ENCODE data around the gene ACTBL2. TPM values are rescaled to one million over a fixed set of nuclear protein-coding genes. Genes with fewer than 3 reads are reported as not detected.
A peak's percentile ranks its signal among the peaks of the same experiment; 100 is the strongest.

ACTBL2 gene
- total RNA-seq, 1 donor from 2014 or later = 0.10 TPM

DNA sequence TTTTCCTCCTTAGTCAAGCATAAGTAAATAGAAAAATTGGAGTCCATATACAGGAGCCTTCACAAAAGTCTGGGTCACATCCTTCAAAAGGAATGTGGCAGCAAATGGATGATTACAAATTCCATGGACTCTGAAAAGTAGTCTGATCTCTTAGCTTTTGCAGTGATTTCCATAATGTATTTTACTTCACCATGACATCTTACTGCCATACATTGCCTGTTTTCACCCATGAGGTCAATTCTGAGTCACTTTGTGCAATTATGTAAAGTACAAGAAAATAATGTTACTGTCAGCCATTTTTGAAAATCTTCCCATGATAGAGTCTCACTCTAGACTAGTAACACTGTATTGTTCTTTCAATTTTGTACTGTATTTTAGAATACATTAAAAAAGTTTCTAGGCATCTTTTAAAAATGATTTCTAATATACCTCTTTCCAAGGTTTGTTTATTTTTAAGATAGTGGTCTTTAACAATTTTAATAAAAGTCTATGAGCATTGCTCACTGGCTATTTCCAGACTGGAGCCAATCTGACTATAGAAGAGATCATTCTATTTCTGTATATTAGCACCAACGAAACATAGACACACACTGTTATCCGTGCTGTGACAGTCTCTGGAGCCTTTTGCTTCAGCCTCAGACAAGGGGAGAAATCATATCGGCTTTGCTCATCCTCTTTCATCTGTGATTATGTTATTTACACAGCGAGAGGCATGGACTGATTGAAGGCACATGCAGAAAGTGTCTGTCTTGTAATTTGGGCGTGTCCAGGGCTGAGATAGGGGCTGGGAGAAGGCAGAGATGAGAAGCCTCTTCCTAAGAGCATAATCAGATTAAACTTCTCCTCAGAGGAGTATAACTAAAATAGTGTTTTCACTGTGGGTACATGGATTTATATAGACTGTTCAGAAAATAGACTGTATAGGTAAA lies 22.9 kb upstream of the ACTBL2 start:
- Mint-ChIP-seq H3K36me3 (ENCODE audit: low read depth) (no peaks in the 10 kb centered on the region), H3K27ac (ENCODE audit: unreplicated experiment) (no peak overlapping the region), H3K9me3 (ENCODE audit: low read depth) (no peaks in the 10 kb centered on the region), H3K4me3 (ENCODE audit: unreplicated experiment) (no peak overlapping the region), H3K27me3 (ENCODE audit: low read depth) (no peaks in the 10 kb centered on the region), H3K4me1 (ENCODE audit: low read depth) (peaks cover 25% of the 10 kb centered on the region)
- no peak for DNase-seq (ENCODE audit: low spot score)
- TF ChIP-seq, protein P1, sequence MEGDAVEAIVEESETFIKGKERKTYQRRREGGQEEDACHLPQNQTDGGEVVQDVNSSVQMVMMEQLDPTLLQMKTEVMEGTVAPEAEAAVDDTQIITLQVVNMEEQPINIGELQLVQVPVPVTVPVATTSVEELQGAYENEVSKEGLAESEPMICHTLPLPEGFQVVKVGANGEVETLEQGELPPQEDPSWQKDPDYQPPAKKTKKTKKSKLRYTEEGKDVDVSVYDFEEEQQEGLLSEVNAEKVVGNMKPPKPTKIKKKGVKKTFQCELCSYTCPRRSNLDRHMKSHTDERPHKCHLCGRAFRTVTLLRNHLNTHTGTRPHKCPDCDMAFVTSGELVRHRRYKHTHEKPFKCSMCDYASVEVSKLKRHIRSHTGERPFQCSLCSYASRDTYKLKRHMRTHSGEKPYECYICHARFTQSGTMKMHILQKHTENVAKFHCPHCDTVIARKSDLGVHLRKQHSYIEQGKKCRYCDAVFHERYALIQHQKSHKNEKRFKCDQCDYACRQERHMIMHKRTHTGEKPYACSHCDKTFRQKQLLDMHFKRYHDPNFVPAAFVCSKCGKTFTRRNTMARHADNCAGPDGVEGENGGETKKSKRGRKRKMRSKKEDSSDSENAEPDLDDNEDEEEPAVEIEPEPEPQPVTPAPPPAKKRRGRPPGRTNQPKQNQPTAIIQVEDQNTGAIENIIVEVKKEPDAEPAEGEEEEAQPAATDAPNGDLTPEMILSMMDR (IDR thresholded peaks at IDR 0.05) = no peak

DNA sequence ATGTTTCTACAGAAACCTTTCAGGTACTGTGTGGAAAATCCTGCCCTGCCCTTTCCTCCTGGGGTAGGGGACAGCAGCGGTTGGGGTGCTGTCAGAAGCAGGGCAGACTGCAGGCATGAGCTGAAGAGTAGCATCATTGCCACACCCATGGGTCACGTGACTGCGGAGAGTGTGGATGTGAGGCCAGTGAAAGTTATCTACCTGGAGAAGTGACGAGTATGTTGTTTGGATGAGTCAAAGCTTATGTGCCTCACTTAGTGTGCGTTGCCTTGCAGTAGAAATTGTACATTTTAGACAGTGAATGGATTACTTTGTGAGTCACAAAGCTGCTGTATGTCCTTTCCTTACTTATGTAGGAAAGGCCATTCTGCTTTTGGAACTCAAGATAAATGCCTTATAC lies 21.7 kb upstream of the ACTBL2 start:
- H3K4me3 Mint-ChIP-seq (ENCODE audit: unreplicated experiment) = no peak overlapping the region
- H3K27me3 Mint-ChIP-seq (ENCODE audit: low read depth) = no peaks in the 10 kb centered on the region
- H3K36me3 Mint-ChIP-seq (ENCODE audit: low read depth) = no peaks in the 10 kb centered on the region
- TF ChIP-seq, protein P1 (IDR thresholded peaks at IDR 0.05) = no peak
- H3K9me3 Mint-ChIP-seq (ENCODE audit: low read depth) = no peaks in the 10 kb centered on the region
- H3K4me1 Mint-ChIP-seq (ENCODE audit: low read depth) = peaks cover 26% of the 10 kb centered on the region
- H3K27ac Mint-ChIP-seq (ENCODE audit: unreplicated experiment) = no peak overlapping the region
- no peak for DNase-seq (ENCODE audit: low spot score)

DNA sequence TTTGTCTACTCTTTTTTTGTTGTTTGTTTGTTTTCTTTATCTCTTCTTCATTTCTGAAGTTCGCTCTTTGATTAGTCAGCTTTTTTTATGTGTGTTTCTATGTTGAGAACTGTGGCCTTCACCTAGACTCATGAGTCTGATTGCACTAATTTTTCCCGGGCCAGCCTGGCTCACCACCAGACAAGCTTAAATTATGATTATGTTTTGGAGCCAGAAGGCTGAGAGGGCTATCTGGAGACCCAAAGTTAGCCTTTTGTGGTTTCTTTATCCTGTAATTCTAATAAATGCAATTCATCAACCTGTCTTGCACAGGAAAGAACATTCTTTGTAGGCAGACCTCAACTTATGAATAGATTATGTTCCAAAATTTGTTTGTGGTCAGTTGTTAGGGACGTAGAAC lies 20.8 kb upstream of the ACTBL2 start:
- Mint-ChIP-seq H3K36me3 (ENCODE audit: low read depth) (no peaks in the 10 kb centered on the region), H3K27ac (ENCODE audit: unreplicated experiment) (peak overlapping the region; percentile 10), H3K27me3 (ENCODE audit: low read depth) (no peaks in the 10 kb centered on the region), H3K4me3 (ENCODE audit: unreplicated experiment) (no peak overlapping the region), H3K9me3 (ENCODE audit: low read depth) (no peaks in the 10 kb centered on the region), H3K4me1 (ENCODE audit: low read depth) (peaks cover 29% of the 10 kb centered on the region)
- DNase-seq (ENCODE audit: low spot score) = no peak
- TF ChIP-seq, protein P1 (IDR thresholded peaks at IDR 0.05) = no peak

DNA sequence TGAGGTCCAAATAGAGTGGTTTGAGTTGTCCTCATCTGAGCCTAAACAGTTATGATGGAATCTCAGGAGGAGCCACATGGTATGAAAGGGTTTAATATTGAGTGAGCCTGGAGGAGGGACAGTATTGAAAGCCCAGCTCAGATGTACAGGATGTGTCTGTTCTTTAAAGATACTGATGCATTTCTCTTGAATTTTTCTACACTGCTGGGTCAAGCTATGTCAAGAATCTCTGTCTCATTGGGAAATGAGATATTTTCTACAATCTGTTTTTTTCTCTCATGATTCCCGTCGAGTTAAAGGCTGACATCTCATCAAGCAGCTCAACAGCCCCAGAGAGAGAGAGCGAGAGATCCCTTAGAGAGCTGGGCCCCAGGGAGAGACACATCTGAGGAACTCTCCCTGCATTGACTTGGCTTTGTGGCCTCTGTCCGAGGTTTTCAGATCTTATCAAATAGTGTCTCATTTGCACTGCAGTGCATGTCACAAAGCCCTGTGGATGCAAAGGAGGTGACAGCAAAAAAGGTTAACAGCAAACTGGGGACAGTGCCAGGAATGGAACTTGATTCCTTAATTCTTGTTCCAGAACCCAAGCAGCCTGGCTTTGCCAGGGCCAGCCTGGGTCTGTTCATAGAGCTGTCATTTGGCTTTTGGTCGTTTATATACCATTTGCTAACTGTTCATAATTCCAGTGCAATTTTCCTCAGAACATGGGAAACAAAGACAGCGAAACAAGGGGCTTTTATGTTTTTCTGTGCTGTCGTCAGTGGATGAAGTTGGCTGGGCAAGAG lies 19.0 kb upstream of the ACTBL2 start:
- Mint-ChIP-seq H3K4me3 (ENCODE audit: unreplicated experiment) (no peak overlapping the region), H3K36me3 (ENCODE audit: low read depth) (no peaks in the 10 kb centered on the region), H3K27me3 (ENCODE audit: low read depth) (no peaks in the 10 kb centered on the region), H3K9me3 (ENCODE audit: low read depth) (no peaks in the 10 kb centered on the region), H3K4me1 (ENCODE audit: low read depth) (peaks cover 29% of the 10 kb centered on the region), H3K27ac (ENCODE audit: unreplicated experiment) (no peak overlapping the region)
- TF ChIP-seq, protein P1 (IDR thresholded peaks at IDR 0.05) = no peak
- DNase-seq (ENCODE audit: low spot score) = no peak

DNA sequence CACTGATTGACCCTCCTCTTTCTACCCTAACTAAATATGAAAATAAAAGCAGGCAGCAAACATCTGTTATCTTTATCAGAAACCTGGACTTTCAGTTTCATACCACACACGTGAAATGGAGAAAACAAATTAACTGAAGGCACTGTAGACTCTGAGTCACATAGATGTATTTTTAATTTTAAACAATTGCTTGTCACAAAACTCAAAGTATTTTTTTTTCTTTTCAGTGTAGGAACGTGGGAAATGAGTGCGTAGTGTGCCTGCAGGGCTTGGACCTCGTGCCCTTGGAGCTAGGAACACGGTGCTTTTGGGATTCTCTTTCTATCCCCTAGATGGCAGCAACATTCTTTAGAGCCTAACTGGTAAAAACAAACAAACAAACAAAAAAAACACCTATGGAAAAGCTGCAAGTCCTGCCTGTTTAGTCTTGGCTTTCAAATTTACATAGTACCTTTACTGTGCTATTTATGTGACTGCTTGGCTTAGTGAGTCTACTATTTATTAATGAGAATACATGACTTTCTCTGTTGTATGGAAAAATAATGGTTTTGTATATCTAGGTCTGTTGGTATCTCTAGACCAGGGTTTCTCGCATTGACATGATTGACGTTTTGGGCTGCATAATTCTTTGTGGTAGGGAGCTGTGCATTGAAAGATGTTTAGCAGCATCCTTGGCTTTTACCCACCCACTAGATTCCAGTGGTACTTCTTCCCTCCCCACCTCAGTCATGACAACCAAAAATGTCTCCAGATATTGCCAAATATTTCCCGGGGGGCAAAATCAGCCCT lies 16.8 kb upstream of the ACTBL2 start:
- Mint-ChIP-seq H3K4me1 (ENCODE audit: low read depth) (peaks cover 34% of the 10 kb centered on the region), H3K27ac (ENCODE audit: unreplicated experiment) (no peak overlapping the region), H3K4me3 (ENCODE audit: unreplicated experiment) (no peak overlapping the region), H3K36me3 (ENCODE audit: low read depth) (no peaks in the 10 kb centered on the region), H3K27me3 (ENCODE audit: low read depth) (no peaks in the 10 kb centered on the region), H3K9me3 (ENCODE audit: low read depth) (no peaks in the 10 kb centered on the region)
- TF ChIP-seq, protein P1 (IDR thresholded peaks at IDR 0.05) = peak; percentile 90
- no peak for DNase-seq (ENCODE audit: low spot score)

All from chondrocyte (in vitro differentiated cells).